A549 treated with CORT108297 at 1 μM for 4 hours (cell line): Measurements from ENCODE around the gene C18orf54. TPM values are rescaled to one million over a fixed set of nuclear protein-coding genes. Genes with fewer than 3 reads are reported as not detected.

ENCODE experiments used
- total RNA-seq: library from RNA; stranded (reverse); fragments of 200-300 nt; extraction: Qiagen RNA extraction; gene quantifications from 5 replicates; pipeline ENCODE4 v1.2.3, GENCODE V29; 2022

C18orf54 gene
- total RNA-seq = 2.0 to 3.1 TPM (median 2.5 TPM) in 5 replicates

GRCh38 chr18:54357660-54358494, at the start of gene C18orf54, which contains the start of gene STARD6:
C18orf54 (plus strand) TSS chr18:54357906; CDS start chr18:54360573, 2,667 bp downstream.
STARD6 (minus strand) TSS chr18:54357858; CDS start chr18:54354573, 3,285 bp downstream.

Other genes with a start within 250 kb of the C18orf54 start
- 32.5 to 59.1 TPM (median 51.5 TPM) in 5 replicates for gene MBD2, start 133.2 kb upstream of the C18orf54 start, total RNA-seq
- gene POLI, start 88.4 kb upstream of the C18orf54 start, total RNA-seq = 6.3 to 9.1 TPM (median 7.7 TPM) in 5 replicates
- gene STARD6, start within 50 bp of the C18orf54 start, total RNA-seq = 0.15 TPM in 1 of 5 replicates, not detected in the others
- not detected in 5 replicates for gene DYNAP, start 233.3 kb downstream of the C18orf54 start, total RNA-seq